ENCODE data around the gene SMARCA2.

SMARCA2 gene

GRCh38 chr9:2016408-2017330, 1.5 kb downstream of the SMARCA2 start:
- peak; percentile 58 to 87 (median 76) for DNase-seq

GRCh38 chr9:2017331-2018161, 2.4 kb downstream of the SMARCA2 start:
- DNase-seq: peak; percentile 92 to 95 (median 94)

DNA sequence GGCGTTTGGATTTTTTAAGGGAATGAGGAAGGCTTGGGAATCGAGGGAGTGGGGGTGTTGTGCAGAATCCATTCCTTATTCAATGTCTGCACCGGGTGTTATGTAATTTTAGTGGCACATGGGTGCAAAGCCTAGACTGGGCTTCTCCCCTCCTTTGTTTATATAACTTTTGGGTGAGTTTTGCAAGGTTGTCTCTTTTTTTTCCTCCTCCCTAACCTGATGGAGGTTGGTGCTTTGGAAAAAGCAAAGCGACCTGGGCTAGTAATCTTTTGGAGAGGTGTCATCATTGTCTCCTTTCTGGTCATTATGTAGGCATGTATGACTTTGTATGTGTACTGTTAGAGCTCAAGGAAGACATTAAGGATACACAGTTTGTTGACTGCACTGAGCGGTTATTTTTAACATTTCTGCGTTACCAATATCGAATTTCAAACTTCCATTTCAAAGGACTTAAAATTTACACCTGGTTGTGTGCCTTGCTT, 3.1 kb downstream of the SMARCA2 start:
- DNase-seq: no peak

DNA sequence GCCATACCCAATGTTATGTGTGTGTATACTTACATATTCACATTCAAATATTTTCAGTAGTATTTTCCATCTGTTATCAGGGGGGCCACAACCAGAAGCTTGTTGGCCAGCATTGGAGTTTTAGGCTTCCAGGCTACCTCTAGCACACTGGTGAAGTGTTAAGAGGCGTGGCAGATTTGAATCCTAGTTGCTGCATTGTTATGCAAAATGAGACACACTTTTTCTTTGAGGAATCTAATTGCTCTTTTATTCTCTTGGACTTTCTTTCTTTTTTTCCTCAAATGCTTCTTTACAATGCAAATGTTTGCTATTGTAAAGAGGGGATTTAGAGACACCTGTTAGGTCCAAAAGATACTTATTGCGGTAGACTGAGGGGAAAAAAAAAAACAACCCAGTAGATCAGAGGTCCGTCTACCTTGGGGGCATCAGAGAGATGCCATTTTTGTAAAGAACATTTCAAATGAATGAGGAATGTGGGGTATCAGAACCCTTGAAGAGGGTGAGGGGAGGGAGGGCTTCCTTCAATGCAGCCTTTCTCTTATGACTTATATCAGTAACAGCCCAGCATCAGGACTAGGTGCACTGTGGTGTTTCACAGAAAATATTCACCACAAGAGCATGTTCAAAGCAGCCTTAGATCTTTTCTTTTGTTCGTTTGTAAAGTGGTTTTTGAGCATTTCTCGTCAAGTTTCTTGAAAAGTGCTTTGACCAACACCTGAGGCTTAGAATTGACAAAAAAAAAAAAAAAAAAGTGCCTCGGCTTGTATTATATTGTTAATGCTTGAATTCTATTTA, 3.8 kb downstream of the SMARCA2 start:
- peak in 1 of 4 experiments; percentile 7 for DNase-seq

DNA sequence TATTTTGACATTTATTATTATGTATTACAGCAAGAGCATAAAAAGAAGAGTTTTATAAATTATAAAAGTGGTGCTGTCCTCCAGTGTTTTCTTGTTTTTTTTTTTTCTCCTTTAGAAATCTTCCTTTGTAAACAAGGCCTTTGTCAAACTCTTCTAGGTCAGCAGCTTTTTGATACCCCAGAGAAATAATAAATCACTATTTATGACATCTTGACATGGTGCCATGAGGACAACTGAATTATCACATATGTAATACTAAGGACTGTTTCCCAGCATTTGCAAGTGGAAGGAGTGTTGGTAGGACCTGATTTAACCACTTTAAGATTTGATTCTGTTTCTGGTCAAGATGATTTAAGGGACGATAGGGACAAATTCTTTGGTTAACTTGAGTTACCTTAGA, 4.6 kb downstream of the SMARCA2 start:
- no peak for DNase-seq

DNA sequence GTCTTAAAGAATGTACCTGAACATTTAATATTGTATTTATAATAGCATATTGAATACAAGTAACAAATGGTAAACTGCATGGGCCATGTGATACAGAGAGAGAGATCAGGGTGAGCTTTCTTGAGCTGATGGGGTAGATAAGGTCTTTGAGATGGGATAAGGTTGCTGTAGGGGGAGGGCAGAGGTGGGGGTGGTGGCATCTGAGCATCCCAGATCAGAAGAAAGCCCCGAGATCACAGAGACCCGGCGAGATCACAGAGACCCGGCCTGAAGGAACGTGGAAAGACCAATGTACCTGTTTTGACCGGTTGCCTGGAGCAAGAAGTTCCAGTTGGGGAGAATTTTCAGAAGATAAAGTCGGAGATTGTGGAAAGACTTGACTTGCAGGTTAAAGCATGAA, 6.6 kb downstream of the SMARCA2 start:
- DNase-seq: no peak

GRCh38 chr9:2022560-2022959, 7.4 kb downstream of the SMARCA2 start:
- no peak for DNase-seq

DNA sequence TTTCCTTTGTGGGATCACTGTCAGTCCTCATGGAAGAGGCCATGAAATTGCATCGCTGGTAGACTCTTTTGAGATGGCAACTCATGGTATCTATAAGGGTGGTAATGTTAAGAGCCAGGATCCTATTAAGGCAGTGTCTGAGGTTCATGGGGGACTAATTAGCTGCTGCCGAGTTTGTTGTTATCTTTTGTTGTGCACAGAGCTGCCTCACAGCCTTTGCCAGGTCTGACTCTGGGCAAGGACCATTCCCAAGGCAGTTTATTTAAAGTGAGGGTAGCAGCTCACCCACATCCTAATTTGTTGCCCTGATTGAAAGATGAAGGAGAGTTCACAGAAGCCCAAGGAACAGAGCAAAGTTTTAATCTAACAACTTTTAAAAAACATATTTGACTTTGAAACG, 7.9 kb downstream of the SMARCA2 start:
- no peak for DNase-seq

DNA sequence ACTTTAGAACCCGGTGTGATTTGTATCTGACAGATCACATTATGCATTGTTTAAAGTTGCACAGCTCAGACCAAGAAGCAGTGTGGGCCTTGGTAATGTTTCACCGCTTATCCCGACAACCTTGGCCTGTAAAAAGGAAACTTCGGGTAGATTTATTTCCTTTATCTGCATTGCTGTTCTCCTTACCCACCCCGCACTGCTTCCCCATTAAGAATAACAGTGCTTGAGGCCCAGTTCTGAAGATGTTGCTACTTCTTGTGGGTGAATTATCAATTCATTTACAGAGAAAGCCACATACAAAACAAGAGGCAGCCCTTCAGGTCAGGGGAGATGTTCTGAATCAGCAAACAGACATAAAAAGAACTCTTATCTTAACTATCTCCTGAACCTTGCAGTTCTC, 8.4 kb downstream of the SMARCA2 start:
- DNase-seq: peak in 3 of 4 experiments; percentile 27 to 42 (median 29)

DNA sequence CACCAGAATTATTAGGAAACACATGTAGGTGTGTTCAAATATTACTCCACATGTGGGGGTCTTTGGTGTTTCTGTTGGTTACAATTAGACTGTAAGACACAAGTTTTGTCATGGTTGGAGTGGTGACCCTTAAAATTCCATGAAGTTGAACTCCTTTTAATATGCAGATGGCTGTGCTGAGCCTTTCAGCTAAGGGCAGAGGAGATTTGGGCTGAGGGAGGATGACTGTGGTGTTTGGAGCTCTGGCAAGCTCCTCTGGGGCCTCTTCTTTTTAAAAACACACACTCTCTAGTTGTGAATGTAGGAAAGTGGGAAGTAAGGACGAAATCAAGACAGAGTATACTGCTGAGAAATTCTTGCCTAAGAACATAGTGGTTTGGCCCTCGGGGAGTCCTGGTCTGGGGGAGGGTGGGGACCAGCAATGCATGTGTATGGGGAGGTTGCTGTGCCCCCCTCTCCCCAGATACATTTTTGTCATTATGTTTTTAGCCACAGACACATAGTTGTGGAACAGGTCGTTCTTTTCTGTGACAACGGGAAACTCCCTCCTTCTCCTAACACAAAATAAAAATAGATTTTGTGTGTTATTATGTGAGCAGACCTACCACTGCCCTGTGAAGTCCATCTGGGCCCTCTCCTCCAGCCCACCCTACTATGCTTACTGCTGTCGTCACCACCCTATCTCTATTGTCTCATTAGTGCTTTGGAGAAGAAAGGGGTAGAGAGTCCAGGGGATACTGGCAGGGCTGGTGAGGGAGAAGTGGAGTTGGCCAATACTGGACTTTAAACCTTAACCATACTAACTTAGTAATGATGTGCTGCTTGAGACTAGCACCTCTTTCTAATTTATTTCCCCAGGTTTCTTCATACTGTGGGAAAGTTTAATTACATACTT, 10.0 kb downstream of the SMARCA2 start:
- DNase-seq: peak in 3 of 4 experiments; percentile 37 to 49 (median 40)

DNA sequence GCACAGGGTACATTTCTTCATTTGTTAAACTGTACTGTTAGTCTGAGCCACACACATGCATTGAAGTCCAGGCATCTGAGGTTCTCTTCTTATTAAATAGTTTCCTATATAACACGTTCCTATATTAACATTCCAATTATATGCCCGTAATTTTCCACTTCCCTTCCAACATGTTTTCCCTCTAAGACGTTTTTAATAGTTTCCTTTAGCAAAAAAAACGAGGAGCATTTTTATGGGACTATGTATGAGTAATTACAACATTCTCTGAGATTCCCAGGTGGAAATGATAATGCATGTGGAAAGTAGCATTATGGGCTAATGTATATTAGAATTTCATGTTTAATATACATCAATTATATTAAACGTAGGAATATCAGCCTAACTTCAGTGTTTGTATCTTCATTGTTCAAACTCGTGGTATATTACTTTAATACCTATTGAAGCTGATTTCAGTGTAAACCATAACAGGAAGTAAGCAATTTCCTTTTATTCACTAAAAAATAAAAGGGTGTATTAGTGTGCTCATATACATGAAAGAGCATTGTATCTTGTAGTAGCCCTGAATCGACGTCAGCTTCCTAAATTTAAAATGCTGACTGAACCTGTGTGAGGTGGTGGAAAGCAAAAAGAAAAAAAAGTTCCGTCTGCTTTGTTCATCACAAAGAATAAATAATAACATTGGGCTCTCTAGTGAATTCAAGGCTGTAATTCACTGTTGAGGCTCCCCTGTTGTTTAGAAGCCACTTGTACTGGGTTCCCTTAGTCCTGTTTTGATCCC, 11.3 kb downstream of the SMARCA2 start:
- peak in 2 of 4 experiments; percentile 31 to 39 for DNase-seq

- DNase-seq: peak in 1 of 4 experiments; percentile 31
These were observed 12.5 kb downstream of the SMARCA2 start for GRCh38 chr9:2027543-2028160.

DNA sequence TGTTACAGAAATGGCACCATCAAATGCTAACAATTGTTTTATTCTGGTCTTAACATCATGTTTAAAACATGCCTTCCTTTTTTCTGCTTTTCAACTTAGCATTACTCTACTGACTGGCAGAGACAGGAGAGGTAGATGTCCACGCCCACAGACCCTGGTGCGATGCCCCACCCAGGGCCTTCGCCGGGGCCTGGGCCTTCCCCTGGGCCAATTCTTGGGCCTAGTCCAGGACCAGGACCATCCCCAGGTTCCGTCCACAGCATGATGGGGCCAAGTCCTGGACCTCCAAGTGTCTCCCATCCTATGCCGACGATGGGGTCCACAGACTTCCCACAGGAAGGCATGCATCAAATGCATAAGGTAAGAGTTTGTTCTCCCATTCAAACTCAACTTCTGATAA, 13.7 kb downstream of the SMARCA2 start:
- DNase-seq: no peak

- DNase-seq: no peak
These were observed 14.6 kb downstream of the SMARCA2 start for GRCh38 chr9:2029666-2030170.

DNA sequence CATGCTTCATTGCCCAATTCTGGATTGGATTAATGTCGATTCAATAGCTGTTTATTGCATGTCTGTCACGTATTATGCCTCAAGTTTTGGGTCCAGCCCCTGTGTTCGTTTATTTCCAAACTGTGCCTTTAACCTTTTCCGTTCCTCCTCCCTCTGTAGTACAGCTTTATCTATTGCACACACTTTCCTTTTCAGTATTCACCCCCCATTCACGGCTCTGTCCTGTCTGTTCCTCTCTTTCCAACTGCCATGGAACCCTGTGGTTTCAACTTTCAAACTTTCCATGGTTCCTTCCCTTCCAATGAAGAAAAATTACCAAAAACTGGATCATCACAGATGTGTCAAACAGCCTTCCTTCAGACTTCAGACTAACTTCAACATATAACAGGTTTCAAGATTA, 17.1 kb downstream of the SMARCA2 start:
- DNase-seq: no peak

DNA sequence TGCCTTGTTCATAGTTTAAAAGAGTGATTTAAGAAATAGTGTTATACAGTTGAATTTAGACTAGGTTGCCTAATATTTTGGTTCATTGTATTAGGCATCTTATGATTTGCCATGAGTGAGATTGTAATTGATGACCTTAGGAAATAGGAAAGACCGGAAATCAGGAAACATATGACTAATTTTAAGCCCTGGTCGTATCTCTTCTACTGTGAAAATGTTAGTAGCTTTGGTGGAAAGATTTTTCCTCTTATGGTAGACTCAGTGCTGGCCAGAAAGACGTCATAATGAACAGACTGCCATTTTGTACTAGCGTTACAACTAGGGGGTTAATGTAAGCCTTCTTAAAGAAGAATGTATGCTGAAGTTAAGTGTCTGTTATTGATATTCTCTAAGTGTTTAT, 21.7 kb downstream of the SMARCA2 start:
- DNase-seq: no peak

DNA sequence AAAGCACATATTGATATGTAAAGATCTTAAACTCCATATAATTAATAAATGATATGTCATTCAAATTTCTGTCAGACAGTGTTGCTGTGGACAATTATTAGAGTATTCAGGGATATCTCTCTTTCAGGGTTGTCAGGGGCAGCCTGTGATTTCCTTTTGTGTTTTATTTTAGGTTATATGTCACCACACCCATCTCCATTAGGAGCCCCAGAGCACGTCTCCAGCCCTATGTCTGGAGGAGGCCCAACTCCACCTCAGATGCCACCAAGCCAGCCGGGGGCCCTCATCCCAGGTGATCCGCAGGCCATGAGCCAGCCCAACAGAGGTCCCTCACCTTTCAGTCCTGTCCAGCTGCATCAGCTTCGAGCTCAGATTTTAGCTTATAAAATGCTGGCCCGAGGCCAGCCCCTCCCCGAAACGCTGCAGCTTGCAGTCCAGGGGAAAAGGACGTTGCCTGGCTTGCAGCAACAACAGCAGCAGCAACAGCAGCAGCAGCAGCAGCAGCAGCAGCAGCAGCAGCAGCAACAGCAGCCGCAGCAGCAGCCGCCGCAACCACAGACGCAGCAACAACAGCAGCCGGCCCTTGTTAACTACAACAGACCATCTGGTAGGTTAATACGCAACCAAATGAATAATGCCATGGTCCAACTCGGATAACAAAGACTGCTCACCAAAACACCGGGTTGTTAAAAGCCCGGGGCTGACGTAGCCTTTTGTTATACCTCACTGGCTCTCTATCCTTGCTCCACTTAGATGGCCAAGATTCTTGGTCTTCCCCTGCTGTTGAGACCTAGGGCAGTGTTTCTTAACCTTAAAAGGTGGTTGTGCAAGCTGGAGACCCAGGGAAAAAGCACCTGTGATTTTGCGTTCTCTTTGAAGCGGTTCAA, 24.4 kb downstream of the SMARCA2 start:
- DNase-seq: no peak

- DNase-seq: no peak
These were observed 25.7 kb downstream of the SMARCA2 start for GRCh38 chr9:2040828-2041227.

- no peak for DNase-seq
These were observed 26.6 kb downstream of the SMARCA2 start for GRCh38 chr9:2041736-2042135.

All from suppressor macrophage (primary cell).